Hematopoietic multipotent progenitor cell treated with erythropoietin and hydrocortisone succinate and interleukin-3 and kit ligand, for 4 days (in vitro differentiated cells): ENCODE results near the gene CAMTA1.

Source experiments
- DNase-seq: peaks from one replicate; pipeline ENCODE4 v3.0.0-alpha.2; 2015

The CAMTA1 gene

DNA sequence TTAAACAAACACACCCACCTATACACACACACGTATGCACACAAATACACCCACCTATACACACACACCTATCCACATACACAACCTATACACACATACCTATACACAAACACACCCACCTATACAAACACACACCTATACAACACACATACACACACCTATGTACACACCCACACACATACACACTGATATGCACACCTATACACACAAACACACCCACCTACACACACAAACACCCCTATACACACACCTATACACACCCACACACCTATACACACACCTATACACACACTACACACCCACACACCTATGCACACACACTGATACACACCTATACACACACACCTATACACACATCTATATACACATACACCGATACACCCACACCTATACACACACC is 870.1 kb downstream of the CAMTA1 start:
- DNase-seq: no peak

DNA sequence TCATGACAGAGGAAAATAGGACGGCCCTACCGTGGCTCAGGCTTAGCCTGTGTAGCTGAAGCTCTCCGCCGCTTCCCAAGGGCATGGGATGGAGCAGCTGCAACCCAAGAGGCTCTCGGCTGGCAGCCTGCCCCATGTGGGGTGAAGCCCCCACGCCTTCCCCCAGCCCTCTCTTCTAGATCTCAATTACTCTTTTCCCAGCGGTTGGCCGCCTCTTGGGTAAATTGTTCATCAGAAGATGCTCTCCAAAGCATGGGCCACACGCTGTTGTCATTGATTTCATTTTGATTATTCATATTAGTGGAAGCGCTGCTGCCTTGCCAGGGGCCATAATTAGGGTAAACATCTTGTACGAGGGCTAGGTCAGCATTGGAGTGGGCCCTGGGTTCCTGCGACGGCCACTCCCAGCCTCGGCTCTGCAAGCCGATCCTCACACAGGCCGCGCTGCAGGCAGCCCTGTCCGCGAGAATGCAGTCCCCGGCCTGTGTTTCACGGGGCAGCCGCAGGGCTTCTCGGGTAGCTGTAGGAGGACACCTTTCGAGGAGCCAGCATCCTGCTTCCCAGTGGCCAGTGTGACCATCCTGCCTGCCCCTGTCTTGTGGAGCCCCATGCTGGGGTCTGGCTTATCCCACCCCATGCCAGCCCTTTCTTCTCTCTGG is 871.4 kb downstream of the CAMTA1 start:
- DNase-seq: no peak

DNA sequence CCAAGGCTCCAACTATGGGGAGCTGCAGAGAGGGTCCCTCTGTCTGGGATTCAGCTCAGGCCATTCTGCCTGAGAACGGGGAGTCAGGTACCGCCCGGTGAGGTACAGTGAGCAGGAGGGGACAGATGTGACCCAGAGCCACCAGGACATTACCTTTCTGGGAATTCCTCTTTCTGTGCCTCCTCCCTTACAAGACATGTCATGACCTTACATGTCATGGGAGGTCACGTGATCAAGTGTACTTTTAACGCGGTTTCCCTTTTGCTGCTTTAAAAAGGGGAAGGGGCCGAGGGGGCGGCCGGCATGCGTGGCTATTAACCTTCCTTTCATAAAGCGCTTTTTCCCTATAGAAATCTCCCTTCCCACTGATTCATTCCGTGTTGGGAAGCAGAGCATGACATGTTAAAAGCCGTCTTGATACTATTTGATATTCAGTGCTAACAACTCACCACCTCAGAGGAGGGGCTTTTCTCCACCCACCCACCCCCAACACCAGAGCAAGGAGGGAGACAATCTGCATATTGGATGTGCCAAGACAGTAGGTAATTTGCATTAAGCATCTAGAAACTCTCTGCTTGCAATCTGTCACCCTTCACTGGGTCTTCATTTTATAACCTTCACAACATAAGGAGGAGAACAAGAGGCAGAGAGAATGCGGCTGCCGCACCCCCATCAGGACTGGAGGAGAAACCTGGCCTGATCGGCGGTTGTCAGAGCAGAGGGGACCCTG is 872.2 kb downstream of the CAMTA1 start:
- no peak for DNase-seq

DNA sequence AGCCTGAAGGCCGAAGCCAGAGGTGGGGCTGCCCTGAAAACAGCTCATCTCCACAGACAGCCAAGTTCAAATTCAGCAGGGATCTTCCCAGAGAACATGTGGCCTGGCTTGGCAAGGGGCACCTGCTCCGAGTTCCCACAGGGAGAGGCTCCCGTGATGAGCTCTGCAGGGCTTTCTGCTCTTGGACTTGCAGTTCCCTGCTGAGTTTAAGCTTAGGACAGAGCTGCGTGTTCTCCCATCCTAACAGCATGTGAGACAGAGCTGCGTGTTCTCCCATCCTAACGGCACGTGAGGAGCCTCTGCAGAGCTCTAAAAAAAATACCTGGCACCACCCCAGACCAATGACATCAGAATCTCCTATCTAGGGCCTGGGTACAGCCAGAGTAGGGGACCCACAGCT is 872.8 kb downstream of the CAMTA1 start:
- DNase-seq: no peak

DNA sequence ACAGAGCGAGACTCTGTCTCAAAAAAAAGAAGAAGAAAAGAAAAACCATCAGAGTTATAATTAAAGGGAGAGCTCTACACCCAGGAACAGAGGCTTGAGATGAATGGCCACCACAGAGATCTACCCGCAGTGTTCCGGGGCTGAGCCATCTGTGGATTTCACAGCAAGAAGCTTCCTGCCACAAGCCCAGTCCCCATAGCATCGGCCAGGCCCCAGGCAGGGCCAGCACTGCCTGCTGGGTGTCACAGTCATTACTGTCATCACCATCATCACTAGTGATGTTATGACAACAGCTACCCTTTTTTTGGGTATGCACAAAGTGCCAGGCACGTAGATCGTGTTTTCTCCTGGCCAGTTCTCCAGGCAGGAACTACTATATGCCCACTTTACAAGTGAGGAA is 874.3 kb downstream of the CAMTA1 start:
- no peak for DNase-seq

DNA sequence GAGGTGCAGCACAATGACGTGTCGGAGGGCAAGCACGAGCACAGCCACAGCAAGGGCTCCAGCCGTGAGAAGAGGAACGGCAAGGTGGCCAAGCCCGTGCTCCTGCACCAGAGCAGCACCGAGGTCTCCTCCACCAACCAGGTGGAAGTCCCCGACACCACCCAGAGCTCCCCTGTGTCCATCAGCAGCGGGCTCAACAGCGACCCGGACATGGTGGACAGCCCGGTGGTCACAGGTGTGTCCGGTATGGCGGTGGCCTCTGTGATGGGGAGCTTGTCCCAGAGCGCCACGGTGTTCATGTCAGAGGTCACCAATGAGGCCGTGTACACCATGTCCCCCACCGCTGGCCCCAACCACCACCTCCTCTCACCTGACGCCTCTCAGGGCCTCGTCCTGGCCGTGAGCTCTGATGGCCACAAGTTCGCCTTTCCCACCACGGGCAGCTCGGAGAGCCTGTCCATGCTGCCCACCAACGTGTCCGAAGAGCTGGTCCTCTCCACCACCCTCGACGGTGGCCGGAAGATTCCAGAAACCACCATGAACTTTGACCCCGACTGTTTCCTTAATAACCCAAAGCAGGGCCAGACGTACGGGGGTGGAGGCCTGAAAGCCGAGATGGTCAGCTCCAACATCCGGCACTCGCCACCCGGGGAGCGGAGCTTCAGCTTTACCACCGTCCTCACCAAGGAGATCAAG is 878.3 kb downstream of the CAMTA1 start:
- DNase-seq: no peak

DNA sequence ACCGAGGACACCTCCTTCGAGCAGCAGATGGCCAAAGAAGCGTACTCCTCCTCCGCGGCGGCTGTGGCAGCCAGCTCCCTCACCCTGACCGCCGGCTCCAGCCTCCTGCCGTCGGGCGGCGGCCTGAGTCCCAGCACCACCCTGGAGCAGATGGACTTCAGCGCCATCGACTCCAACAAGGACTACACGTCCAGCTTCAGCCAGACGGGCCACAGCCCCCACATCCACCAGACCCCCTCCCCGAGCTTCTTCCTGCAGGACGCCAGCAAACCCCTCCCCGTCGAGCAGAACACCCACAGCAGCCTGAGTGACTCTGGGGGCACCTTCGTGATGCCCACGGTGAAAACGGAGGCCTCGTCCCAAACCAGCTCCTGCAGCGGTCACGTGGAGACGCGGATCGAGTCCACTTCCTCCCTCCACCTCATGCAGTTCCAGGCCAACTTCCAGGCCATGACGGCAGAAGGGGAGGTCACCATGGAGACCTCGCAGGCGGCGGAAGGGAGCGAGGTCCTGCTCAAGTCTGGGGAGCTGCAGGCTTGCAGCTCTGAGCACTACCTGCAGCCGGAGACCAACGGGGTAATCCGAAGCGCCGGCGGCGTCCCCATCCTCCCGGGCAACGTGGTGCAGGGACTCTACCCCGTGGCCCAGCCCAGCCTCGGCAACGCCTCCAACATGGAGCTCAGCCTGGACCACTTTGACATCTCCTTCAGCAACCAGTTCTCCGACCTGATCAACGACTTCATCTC is 879.1 kb downstream of the CAMTA1 start:
- DNase-seq: no peak

DNA sequence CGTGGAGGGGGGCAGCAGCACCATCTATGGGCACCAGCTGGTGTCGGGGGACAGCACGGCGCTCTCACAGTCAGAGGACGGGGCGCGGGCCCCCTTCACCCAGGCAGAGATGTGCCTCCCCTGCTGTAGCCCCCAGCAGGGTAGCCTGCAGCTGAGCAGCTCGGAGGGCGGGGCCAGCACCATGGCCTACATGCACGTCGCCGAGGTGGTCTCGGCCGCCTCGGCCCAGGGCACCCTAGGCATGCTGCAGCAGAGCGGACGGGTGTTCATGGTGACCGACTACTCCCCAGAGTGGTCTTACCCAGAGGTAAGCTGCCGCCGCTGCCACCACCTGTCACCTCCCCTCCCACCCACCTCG is 879.6 kb downstream of the CAMTA1 start:
- DNase-seq: no peak

DNA sequence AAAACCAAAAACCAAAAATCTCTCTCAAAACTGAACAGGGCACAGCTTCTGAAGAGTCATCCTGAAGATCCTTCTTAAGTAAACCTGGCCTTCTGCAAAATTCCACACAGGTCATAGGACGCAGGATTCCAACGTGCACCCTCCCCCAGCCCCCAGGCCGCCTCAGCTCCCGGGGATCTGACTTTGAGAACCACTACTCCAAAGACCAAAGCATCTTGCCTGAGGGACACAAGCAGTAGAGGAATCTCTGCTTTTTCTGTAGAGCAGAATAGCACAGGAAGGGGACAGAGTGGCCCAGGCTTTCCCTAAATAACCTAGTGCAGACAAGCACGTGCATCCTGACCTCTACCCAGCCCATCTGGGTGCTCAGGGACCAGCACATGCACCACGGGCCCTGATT is 881.0 kb downstream of the CAMTA1 start:
- DNase-seq: no peak

DNA sequence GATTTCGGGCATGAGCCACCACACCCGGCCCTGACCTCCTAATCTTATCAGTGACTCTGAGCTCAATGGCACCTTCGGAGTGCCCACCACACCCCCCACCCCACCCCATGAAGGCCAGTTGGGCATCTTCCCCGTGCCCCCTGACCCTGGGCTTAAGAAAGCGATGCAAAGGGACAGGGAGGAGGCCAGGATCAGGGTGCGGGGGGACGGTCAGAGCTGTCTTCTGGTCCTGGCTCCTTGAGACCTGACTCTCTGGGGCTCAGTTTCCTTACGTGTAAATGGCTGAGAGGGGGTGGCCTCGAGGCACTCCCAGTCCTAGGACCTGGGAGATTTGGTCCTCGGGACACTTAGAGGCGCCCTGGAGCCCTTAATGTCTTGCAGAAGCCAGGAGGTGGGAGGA is 881.9 kb downstream of the CAMTA1 start:
- no peak for DNase-seq

DNA sequence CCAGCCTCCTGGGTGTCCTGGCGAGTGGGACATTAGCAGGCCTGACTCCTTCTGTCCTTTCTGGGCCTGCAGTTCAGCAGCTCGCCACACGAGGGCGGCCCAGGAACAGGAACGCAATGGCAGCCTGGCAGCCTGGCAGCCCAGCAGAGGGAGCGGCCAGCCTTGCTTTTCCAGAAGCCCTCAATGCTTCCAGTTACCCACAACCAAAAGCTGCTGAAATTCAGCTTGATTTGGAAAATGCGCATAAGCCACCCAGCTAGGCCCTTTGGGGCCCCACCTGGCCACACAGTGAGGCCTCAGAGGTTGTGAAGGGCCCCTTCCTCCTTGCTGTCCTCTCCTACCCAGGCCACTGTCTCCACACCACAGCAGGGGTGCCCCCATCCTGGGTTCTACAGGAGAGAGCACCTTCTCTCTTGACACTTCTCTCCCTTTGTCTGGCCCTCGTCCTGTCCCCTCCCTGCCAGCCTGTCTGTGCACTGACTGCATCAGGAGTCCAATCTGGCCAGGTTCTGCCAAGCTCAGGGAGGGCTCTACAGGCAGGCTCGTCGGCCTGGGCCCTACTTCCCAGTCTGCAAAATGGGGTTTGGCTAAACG is 882.5 kb downstream of the CAMTA1 start:
- peak; percentile 91 for DNase-seq

DNA sequence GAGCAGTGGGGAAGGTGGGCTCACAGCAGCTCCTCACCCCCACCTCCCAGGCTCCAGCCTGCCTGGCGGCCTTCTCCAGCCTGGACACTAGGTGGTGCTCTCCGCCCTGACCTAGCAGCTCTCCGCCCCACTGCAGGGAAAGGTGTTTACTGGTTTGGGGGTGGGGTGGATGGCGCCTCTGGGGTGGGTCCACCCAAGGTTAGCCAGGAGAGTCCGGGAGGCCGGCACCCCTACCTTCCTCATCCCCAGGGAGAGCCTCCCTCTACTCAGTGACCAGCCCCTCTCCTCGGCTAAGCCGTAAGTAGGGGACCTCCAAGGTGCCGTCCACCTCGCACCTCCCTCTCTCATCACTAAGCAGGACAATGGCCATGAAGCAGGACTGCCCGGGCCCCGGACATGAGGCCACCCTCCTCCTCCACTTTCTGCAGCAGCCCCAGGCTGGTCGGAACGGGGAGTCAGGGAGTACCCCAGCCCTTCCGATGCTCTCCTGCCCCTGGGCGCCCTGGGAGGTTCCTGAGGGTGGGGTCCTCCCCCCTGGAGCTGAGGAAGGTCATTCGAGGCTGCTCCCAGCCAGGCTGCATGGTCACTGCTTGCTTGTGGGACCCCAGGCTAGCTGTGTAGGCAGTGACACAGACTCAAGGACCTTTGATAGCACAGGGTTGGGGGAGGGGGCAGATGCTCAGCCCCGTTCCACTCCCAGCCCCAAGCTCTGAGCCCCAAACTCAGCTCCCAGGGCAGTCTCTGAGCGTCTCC is 884.5 kb downstream of the CAMTA1 start:
- peak; percentile 74 for DNase-seq

DNA sequence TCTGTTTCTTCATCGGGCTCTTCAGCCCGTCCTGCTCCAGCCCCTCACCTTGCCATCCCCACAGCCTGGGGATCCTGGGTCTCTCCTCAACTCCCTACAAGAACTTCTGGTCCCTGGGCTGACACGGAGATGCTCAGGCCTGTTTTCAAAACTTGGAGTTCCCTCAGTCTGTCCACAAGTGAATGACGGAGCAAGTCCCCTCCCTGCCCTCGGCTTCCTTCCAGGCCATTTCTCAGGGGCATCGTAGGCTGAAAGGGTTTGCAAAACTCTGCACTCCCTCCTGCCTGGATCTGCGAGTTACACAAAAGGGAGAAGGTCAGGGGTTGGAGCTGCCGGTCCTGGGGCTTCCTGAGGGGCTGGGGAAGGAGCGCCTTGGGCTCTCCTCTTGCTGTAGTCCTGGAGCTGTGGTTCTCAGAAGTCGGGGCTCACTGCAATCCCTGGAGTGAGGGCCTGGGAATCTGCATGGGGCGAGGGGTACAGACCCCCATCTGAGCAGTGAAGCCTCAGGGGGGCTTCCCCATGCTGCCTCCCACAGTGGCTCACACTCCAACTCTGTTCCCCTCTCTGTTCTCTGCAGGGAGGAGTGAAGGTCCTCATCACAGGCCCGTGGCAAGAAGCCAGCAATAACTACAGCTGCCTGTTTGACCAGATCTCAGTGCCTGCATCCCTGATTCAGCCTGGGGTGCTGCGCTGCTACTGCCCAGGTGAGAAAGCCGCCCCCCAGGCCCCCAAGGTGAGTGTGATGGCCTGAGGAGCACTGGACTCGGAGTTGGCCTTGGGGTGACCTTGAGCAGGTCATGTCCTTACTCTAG is 885.3 kb downstream of the CAMTA1 start:
- no peak for DNase-seq

DNA sequence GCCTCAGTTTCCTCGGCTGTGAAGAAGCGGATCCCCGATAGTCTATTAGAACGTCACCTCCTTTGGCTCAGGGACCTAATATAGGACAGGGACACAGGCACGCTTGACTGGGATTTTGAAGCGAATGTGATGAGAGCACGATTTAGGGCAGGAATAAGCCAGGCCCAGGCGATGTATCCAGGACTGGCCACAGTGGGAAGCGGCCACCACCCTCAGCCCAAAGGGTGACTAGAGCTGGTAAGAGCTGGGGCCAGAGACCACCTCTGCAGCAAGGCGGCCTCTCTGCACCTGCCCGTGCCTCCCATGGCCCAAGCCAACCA is 885.9 kb downstream of the CAMTA1 start:
- DNase-seq: no peak

DNA sequence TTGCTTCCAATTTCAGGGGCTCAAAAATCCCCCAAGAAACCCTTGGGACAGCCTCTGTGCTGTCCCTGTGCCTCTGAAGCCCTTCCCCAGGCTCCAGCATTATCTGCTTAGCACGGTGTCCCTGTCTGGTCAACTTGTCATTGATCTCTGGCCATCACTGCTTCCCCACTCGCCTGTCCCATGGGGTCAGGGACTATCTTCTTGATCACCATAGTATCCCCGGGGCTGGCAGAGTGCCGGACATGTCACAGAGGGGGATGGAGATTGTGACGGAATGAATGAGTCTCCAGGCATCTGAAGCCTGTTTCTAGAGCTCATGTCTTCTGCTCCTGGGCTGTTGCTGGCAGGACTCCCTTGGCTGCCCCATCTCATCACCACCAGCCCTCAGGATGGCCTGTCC is 886.4 kb downstream of the CAMTA1 start:
- DNase-seq: no peak

DNA sequence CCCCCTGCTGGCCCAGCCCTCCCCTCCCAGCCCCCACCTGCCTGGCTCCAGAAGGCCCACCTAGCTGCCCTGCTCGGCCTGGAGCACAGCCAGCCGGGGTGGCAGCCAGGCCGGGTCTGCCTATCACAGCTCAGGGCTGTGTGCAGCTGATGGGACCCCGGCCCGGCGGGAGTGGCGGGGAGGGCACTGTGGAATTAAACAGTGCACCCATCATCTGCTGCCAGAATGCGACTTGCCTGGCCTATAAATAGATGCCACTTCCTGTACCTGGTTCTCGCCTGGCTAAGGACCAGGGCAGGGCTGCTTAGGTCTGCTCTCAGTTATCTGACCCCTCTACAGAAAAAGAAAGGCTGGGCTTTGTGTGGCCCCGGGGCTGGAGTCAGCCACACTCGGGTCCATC is 887.6 kb downstream of the CAMTA1 start:
- no peak for DNase-seq

DNA sequence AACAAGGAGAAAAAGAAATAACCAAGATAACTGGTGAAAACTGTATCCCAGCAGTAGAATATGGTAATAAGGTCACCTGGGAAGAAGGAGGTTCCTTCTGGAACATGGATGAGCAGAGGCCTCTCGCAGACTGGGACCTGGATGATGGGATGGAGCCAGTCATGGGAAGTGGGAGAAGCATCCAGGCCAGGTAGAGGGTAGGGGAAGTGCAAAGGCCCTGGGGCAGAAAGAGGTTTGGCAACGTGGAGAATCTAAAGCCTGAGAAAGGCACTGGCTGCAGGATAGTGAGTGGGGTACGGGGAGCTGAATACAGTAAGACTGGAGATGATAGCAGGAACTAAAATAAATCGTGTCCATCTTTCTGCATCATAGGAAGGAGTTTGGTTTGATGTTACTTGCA is 889.7 kb downstream of the CAMTA1 start:
- DNase-seq: no peak

DNA sequence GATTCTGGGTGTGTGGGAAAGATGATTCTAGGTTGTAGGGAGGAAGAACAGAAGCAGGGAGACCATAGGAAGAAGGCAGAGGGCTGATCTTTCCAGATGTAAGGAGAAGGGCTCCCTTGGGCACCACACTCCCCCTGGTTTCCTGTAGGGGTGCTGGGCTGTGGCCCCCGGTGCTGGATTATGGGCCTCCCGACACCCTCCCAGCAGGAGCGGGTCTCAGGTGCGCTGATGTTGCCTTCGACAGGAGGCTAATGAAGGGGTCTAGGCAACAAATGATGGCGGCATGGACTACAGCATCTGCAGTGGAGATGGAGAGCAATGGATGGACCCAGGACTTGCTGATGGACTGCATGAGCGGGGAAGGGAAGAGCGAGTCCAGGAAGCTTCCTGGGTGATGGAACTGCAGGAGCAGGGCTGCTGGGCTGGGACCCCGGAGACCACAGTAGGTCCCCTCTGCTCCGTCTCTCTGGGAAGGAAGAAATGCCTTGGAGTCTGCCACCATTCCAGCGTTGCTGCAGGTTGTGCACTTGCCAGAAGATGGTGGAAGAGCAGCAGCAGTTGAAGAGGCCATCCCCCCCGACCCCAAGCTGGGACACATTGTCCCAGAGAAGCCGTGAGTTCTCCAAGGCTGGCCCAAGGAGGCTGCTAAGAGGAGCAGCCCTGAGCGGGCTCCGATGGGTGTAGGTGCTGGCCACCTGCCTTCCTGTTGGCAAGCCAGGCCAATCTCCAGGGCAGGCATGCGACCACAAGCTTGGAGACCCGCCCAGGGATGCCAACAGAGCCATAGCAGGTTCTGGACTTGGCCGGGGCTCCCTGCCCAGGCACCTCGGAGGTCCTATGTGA is 890.4 kb downstream of the CAMTA1 start:
- DNase-seq: no peak

DNA sequence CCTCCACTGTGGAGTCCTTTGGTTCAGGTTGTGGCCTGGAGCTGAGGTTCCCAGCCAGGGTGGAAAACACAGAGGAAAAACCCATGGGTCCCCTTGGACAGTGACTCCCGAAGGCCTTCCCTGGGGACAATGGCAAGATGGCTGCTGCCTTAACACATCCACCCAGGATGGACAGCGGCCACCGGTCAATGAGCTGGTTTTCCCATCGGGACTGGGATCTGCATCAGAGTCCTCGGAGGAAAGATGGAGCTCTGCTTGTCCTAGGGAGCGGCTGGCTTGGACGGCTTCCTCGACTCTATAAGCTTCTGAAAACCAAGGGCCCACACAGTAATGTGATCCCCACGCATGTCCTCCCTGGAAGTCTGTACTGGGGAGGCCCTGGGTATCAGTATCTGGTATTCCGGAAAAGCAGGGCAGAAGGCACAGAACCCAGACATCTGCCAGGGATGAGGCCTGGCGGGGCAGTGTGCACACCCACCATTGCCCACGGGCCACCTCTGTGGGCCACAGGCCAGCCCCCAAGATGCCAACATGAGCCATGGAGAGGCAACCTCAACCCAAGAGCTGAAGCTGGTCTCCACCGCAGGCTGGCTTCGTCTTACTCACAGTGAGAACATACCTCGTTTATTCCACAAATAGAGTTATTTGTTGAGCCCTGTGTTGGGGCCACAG is 891.2 kb downstream of the CAMTA1 start:
- no peak for DNase-seq

DNA sequence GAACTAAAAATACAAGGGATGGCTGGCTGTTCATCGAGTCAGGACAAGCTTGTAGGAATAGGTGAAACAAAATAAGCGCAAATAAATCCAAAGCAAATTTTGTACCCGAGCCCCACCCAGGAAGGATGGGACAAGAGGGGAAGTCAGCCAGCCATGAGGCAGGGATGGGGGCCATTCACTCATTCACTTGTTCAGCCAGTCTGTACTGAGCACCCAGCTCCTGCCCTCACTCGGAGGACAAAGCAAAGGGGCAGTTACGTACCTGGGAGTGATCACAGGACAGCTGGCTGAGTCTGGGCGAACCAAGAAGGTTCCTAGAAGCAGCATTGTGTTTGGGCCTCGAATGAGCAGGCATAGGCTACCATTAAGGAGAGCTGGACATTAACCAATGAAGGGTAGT is 891.9 kb downstream of the CAMTA1 start:
- no peak for DNase-seq
